Heart right ventricle (tissue), 16 donors: Measurements from ENCODE around the gene AP2M1. TPM values are rescaled to one million over a fixed set of nuclear protein-coding genes. Genes with fewer than 3 reads are reported as not detected.

Source experiments
- ATAC-seq, 8 donors: fragments of 200-7000 bp; cut with Tn5 transposase; one replicate each; pipeline ENCODE4 v1.9.1; 2020; ENCODE audit warnings: mild to moderate bottlenecking in 8 of 8, moderate library complexity in 8 of 8, moderate number of reproducible peaks in 1 of 8
- DNase-seq, 2 donors: peaks; one replicate each; pipeline ENCODE4 v3.0.0-alpha.2; 2020
- H3K27ac ChIP-seq, 10 donors: fragments of 200-600 bp; sonication (generic) in 2 of 10; one replicate each; pipeline versions ENCODE4 v1.5.0 to v1.8.0; 2020 to 2022; ENCODE audit warnings: mild to moderate bottlenecking in 3 of 10
- H3K27me3 ChIP-seq, 7 donors: fragments of 200-600 bp; one replicate each; pipeline ENCODE4 v1.8.0; 2021 to 2022; ENCODE audit warnings: mild to moderate bottlenecking in 2 of 7
- H3K36me3 ChIP-seq, 9 donors: fragments of 200-600 bp; sonication (generic) in 1 of 9; one replicate each; pipeline versions ENCODE4 v1.5.0 to v1.8.0; 2020 to 2022; ENCODE audit warnings: mild to moderate bottlenecking in 2 of 9
- H3K4me1 ChIP-seq, 9 donors: fragments of 200-600 bp; sonication (generic) in 1 of 9; one replicate each; pipeline versions ENCODE4 v1.5.0 to v1.8.0; 2020 to 2022; ENCODE audit warnings: mild to moderate bottlenecking in 4 of 9
- H3K4me3 ChIP-seq, 10 donors: fragments of 200-600 bp; sonication (generic) in 2 of 10; one replicate each; pipeline versions ENCODE4 v1.5.0 to v1.8.0; 2020 to 2022; ENCODE audit warnings: mild to moderate bottlenecking in 7 of 10, moderate library complexity in 2 of 10
- H3K9me3 ChIP-seq, 11 donors: fragments of 200-600 bp in 10 of 11; sonication (generic) in 2 of 11; one replicate each; pipeline versions ENCODE4 v1.5.0 to v1.8.0; 2013 to 2022; ENCODE audit warnings: mild to moderate bottlenecking in 2 of 11, control low read depth in 1 of 11, moderate library complexity in 1 of 11
- CTCF ChIP-seq, 9 donors: fragments of 200-600 bp; sonication (generic) in 2 of 9; IDR thresholded peaks; one replicate each; pipeline versions ENCODE4 v1.5.0 to v1.8.0; 2021 to 2022; ENCODE audit warnings: antibody characterized with exemption in 9 of 9, mild to moderate bottlenecking in 5 of 9, moderate library complexity in 1 of 9
- WGBS, 2 donors: extraction: QIAGEN DNeasy Blood & Tissue Kit; methylation state at CpG; one replicate each; pipeline ENCODE4 v1.1.7; 2013; ENCODE audit warnings: inconsistent platforms in 1 of 2; 5-methylcytosine and 5-hydroxymethylcytosine counted together
- intact Hi-C, 10 donors: fragments of 100-400 bp; cut with DNase I; formaldehyde crosslinking; loops; one replicate each; pipeline versions ENCODE4 v1.11.1 to v1.14.2; 2022
- polyA plus RNA-seq, 2 donors: library from polyadenylated mRNA; stranded (reverse); fragments of 200-250 nt; gene quantifications; one replicate each; pipeline ENCODE4 v1.2.3, GENCODE V29; 2013
- total RNA-seq, 10 donors: library from RNA; stranded (reverse); fragmentation: NEBNext Ultra II Directional in 3 of 10; extraction: Animal tissue kit (Norgen Biotek cat#: 25700) in 3 of 10; gene quantifications; one replicate each; pipeline versions ENCODE4 v1.2.1 to v1.2.4, GENCODE V29; 2021 to 2023
- donor health status: Arrhythmogenic right ventricular cardiomyopathy.
- donor health status: ischemic (EF 13 %, LVEDD 7.1; RV severe dilation, severe dysfunction).
- donor health status: healthy with polysubstance abuse.
- donor health status: DM: no; HTN: yes; CAD: no.
- donor health status: DM: no; HTN: no; CAD: no.
- donor health status: ischemic (EF 25% LVEDD 6.9; RV normal size, moderate dysfunction).
- donor health status: ischemic (EF 25% LVEDD 5.7; RV mildly dilated, moderate dysfunction).
- donor health status: healthy.
- donor health status: DM: yes; HTN: yes; CAD: no.
- donor health status: Ischemic cardiomyopathy.
- donor health status: ischemic (EF 35%, LVEDD 5.7; RV mildly dilated, moderate dysfunction).
- donor health status: nonischemic (EF 11% LVEDD 7.7; RV severe dilation, severe dysfunction).
- donor health status: DM: yes; HTN: yes; CAD: no.
- donor health status: PGD.
- donor health status: ischemic (EF 29% LVEDD 5.4; RV normal size, mild dysfunction).
- donor health status: nonischemic (EF 23%, LVEDD 6.1; RV moderate dilation, normal function).

The AP2M1 gene
- total and polyA plus RNA-seq, 12 donors = 187 to 390 (median 321) TPM

GRCh38 chr3:184171562-184171961 is 3.1 kb upstream of the AP2M1 start:
- Histone ChIP-seq H3K9me3 (no peaks in the 10 kb centered on the region), H3K36me3 (peaks cover 0 to 71% (median 50%) of the 10 kb centered on the region in 9 donors), H3K4me3 (no peak overlapping the region), H3K27ac (no peak overlapping the region), H3K27me3 (no peaks in the 10 kb centered on the region), H3K4me1 (peaks cover 0 to 31% (median 21%) of the 10 kb centered on the region in 9 donors)
- TF ChIP-seq CTCF (IDR thresholded peaks at IDR 0.05) = no peak
- DNase-seq (no peak), ATAC-seq (no peak)
- WGBS, 2 donors = 79 to 80% methylated on average over 9 of the region's 9 CpGs
- intact Hi-C loops = no loop called here

GRCh38 chr3:184172681-184173373 is 1.8 kb upstream of the AP2M1 start:
- Histone ChIP-seq H3K36me3 (peaks cover 0 to 70% (median 47%) of the 10 kb centered on the region in 9 donors), H3K4me1 (peaks cover 10 to 42% (median 34%) of the 10 kb centered on the region in 9 donors), H3K4me3 (no peak overlapping the region), H3K27ac (peak overlapping the region in 1 of 10 donors; percentile 3), H3K9me3 (no peaks in the 10 kb centered on the region), H3K27me3 (no peaks in the 10 kb centered on the region)
- WGBS, 2 donors = 75 to 82% methylated on average over 5 of the region's 5 CpGs
- no peak for DNase-seq
- intact Hi-C loops = no loop called here
- ATAC-seq = no peak
- TF ChIP-seq CTCF (IDR thresholded peaks at IDR 0.05) = no peak

- no peak for ATAC-seq
- 88 to 91% methylated on average over 2 of the region's 2 CpGs for WGBS, 2 donors
- peak overlapping the region in 5 of 10 donors; percentile 24 to 98 (median 61) for H3K27ac ChIP-seq
- no peak overlapping the region for H3K4me3 ChIP-seq
- H3K36me3 ChIP-seq = peaks cover 0 to 70% (median 47%) of the 10 kb centered on the region in 9 donors
- no peaks in the 10 kb centered on the region for H3K27me3 ChIP-seq
- intact Hi-C loops = no loop called here
- H3K4me1 ChIP-seq = peaks cover 10 to 45% (median 39%) of the 10 kb centered on the region in 9 donors
- no peaks in the 10 kb centered on the region for H3K9me3 ChIP-seq
- TF ChIP-seq CTCF (IDR thresholded peaks at IDR 0.05) = no peak
- DNase-seq = no peak
These were observed 1.3 kb upstream of the AP2M1 start for GRCh38 chr3:184173374-184173722.

GRCh38 chr3:184174284-184174645 is 390 bp upstream of the AP2M1 start:
- Histone ChIP-seq H3K9me3 (no peaks in the 10 kb centered on the region), H3K36me3 (peaks cover 0 to 70% (median 54%) of the 10 kb centered on the region in 9 donors), H3K4me3 (peak overlapping the region in 3 of 10 donors; percentile 99 to 100 (median 100)), H3K27me3 (no peaks in the 10 kb centered on the region), H3K4me1 (peaks cover 10 to 54% (median 42%) of the 10 kb centered on the region in 9 donors), H3K27ac (peak overlapping the region in 8 of 10 donors; percentile 21 to 98 (median 46))
- TF ChIP-seq CTCF (IDR thresholded peaks at IDR 0.05) = no peak
- intact Hi-C loops = loop anchor here in 2 of 10 donors (2.0 kb wide), 1 partner anchor 17 kb away; no protein-coding TSS in a partner anchor
- DNase-seq (no peak), ATAC-seq (no peak)
- 17 to 24% methylated on average over 4 of the region's 4 CpGs for WGBS, 2 donors
